Measurements from ENCODE around the gene MICAL1.

DNA sequence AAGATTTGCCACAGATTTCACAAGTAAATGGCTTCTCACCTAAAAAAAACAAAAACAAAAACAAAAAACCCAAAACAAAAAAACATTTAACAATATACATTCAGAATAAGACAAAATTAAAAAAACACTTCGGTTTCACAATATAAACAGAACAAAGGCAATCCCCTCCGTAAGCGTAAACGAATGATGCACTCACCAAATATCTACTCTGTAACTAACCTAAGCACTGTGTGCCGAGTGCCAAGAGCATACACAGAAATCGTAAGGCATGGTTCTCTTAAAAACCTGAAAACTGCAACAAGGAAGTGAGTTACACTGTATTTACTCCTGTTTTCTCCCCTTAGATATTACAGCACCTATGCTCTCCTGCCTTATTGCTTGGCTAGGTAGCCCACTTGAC lies 12.1 kb upstream of the MICAL1 start:
- TF ChIP-seq POLR2A (IDR thresholded peaks at IDR 0.05; ENCODE audit: low read depth) (no peak), EP300 (IDR thresholded peaks at IDR 0.05) (no peak), POLR2AphosphoS5 (IDR thresholded peaks at IDR 0.05) (no peak)
- TF ChIP-seq, protein P1, sequence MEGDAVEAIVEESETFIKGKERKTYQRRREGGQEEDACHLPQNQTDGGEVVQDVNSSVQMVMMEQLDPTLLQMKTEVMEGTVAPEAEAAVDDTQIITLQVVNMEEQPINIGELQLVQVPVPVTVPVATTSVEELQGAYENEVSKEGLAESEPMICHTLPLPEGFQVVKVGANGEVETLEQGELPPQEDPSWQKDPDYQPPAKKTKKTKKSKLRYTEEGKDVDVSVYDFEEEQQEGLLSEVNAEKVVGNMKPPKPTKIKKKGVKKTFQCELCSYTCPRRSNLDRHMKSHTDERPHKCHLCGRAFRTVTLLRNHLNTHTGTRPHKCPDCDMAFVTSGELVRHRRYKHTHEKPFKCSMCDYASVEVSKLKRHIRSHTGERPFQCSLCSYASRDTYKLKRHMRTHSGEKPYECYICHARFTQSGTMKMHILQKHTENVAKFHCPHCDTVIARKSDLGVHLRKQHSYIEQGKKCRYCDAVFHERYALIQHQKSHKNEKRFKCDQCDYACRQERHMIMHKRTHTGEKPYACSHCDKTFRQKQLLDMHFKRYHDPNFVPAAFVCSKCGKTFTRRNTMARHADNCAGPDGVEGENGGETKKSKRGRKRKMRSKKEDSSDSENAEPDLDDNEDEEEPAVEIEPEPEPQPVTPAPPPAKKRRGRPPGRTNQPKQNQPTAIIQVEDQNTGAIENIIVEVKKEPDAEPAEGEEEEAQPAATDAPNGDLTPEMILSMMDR (IDR thresholded peaks at IDR 0.05) = no peak

Measured in esophagus muscularis mucosa (tissue), 4 donors.